Measurements from ENCODE around the gene MALL.
"Not testable (repeated sequence)": the region's sequence is repeated elsewhere in the genome, so short reads cannot be mapped to it uniquely, and the experiment has no call there.

DNA sequence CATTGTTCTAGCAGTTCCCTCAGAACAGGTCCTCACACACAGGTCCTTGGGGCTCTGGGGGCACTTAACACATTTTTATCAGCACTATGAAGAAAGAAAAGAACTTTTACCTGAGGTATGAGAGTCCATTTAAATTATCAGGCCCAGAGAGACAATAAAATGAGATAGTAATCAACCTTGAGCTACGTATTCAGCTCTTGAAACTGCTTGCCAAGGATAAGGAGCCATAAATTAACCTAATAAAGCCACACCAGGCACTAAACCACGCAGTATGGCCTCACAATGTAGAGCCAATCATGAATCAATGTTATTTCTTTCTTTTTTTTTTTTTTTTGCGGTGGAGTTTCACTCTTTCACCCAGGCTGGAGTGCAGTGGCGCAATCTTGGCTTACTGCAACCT is 37.5 kb downstream of the MALL start:
- TF ChIP-seq POLR2AphosphoS5 (IDR thresholded peaks at IDR 0.05) = not testable (repeated sequence)
- TF ChIP-seq, protein P1, sequence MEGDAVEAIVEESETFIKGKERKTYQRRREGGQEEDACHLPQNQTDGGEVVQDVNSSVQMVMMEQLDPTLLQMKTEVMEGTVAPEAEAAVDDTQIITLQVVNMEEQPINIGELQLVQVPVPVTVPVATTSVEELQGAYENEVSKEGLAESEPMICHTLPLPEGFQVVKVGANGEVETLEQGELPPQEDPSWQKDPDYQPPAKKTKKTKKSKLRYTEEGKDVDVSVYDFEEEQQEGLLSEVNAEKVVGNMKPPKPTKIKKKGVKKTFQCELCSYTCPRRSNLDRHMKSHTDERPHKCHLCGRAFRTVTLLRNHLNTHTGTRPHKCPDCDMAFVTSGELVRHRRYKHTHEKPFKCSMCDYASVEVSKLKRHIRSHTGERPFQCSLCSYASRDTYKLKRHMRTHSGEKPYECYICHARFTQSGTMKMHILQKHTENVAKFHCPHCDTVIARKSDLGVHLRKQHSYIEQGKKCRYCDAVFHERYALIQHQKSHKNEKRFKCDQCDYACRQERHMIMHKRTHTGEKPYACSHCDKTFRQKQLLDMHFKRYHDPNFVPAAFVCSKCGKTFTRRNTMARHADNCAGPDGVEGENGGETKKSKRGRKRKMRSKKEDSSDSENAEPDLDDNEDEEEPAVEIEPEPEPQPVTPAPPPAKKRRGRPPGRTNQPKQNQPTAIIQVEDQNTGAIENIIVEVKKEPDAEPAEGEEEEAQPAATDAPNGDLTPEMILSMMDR (IDR thresholded peaks at IDR 0.05) = not testable (repeated sequence)

Measured in upper lobe of left lung (tissue), 4 donors.